LNCaP clone FGC (cell line): Measurements from ENCODE around the gene SLC35F1.

Experiments
- DNase-seq: peaks from one replicate; pipeline ENCODE4 v3.0.0-alpha.2; 2011; ENCODE audit warnings: low read depth
- H3K4me3 ChIP-seq: 2 replicates; pipeline ENCODE4 v1.5.1; 2011; ENCODE audit warnings: mild to moderate bottlenecking, low read depth, low read length, control low read depth
- CTCF ChIP-seq: IDR thresholded peaks from 2 replicates; pipeline ENCODE4 v1.5.1; 2012; ENCODE audit warnings: mild to moderate bottlenecking; ENCODE audit not compliant: control insufficient read depth, insufficient read depth; ENCODE audit errors: extremely low read depth

Gene SLC35F1

GRCh38 chr6:118086159-118086558 lies 179.1 kb downstream of the SLC35F1 start:
- DNase-seq = no peak
- no peak for TF ChIP-seq CTCF
- no peak overlapping the region for H3K4me3 ChIP-seq

DNA sequence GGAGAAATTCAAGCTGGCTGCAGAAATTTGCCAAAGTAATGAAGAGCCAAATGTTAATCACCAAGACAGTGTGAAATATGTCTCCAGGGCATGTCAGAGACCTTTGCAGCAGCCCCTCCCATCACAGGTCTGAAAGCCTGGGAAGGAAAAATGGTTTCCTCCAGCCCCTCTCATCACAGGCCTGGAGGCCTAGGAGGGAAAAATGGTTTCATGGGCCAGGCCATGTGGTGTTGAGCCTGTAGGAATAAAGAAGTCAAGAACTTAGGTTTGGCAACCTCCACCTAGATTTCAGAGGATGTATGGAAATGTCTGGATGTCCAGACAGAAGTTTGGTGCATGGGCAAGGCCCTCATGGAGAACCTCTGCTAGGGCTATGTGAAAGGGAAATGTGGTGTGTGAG lies 185.0 kb downstream of the SLC35F1 start:
- no peak overlapping the region for H3K4me3 ChIP-seq
- DNase-seq = no peak
- TF ChIP-seq CTCF = no peak

DNA sequence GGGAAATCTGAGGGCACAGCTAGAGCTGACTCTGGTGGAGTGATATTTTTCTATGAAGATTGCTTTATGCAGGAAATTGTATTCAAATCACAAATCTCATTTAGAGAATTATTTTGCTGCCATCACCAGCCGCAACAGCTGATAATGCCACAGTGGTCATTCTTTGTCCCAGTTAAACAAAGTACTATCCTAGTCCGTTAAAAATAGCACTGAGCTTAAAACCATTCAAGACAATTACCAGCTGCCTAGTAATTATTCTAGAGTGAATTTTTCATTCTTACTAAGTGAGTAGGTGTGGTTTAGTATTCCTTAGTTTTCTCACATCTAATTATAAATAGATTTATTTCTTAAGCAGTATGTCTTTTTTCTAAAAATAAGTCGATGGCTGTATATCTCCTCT lies 190.5 kb downstream of the SLC35F1 start:
- no peak for TF ChIP-seq CTCF
- no peak for DNase-seq
- H3K4me3 ChIP-seq = no peak overlapping the region

- H3K4me3 ChIP-seq = no peak overlapping the region
- no peak for TF ChIP-seq CTCF
- DNase-seq = no peak
These were observed 193.7 kb downstream of the SLC35F1 start for GRCh38 chr6:118100717-118101116.

DNA sequence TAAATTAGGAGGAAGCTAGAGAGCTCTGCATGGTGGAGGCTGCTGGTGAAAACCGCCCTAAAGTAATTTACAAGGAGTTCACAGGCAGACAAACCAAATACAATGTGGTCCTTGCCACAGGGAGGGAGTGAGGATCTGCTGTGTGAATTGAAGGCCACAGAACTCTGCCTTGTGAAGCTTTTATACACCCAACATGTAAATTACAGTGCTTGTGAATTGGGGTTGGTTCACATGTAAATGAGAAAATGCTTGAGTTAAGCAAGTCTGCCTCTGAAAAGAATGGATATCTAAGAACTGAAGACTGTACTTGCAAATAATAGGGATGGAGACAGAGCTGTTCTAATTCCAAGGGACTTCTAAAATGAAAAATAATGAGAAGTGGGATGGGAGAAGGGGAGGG lies 194.2 kb downstream of the SLC35F1 start:
- no peak overlapping the region for H3K4me3 ChIP-seq
- TF ChIP-seq CTCF = no peak
- no peak for DNase-seq

DNA sequence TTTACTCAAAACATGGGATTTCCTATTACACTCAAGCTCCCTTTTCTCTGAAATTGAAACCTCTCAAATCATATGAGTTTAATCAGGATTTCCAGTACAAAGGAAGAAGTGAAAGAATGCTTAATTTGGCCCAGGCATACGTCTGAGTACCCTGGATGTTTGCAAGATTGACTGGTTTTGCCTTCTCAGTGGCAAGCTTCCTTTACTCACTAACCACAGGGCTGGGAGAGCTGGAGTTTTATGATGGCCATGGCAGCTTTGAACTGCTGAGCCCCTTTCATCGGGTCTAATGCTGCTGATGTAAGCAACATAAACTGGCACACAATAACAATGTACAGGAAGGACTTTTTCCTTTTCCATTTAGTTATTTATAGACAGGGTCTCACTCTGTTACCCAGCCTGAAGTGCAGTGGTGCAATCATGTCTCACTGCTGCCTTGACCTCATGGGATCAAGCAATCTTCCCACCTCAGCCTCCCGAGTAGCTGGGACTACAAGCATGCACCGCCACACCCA lies 194.8 kb downstream of the SLC35F1 start:
- no peak for DNase-seq
- H3K4me3 ChIP-seq = no peak overlapping the region
- TF ChIP-seq CTCF = no peak

DNA sequence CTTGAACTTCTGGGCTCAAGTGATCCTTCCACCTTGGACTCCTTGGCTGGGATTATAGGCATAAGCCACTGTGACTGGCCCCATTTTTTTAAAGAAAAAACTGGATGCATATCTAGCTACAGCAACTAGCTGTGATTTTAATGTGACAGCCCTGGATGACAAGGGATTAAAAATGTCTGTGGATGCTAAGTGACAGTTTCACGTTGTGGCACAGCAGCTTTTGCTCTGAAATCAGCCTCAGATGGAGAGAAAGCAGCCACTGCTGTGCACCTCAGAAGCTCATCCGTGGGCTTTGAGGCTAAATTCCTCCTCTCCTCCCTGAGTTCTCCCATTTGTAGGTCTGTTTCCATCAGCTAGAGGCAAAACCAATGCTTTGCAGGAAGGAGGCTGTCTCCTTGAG lies 195.3 kb downstream of the SLC35F1 start:
- no peak overlapping the region for H3K4me3 ChIP-seq
- TF ChIP-seq CTCF = no peak
- no peak for DNase-seq
